HG02678 (cell line): ENCODE measurements around the gene KCNH5.

Experiments
- ATAC-seq: cut with Tn5 transposase; IDR thresholded peaks from one replicate; pipeline ENCODE4 v1.9.1; 2021; ENCODE audit warnings: mild to moderate bottlenecking, moderate library complexity; ENCODE audit not compliant: unreplicated experiment

The KCNH5 gene, protein sequence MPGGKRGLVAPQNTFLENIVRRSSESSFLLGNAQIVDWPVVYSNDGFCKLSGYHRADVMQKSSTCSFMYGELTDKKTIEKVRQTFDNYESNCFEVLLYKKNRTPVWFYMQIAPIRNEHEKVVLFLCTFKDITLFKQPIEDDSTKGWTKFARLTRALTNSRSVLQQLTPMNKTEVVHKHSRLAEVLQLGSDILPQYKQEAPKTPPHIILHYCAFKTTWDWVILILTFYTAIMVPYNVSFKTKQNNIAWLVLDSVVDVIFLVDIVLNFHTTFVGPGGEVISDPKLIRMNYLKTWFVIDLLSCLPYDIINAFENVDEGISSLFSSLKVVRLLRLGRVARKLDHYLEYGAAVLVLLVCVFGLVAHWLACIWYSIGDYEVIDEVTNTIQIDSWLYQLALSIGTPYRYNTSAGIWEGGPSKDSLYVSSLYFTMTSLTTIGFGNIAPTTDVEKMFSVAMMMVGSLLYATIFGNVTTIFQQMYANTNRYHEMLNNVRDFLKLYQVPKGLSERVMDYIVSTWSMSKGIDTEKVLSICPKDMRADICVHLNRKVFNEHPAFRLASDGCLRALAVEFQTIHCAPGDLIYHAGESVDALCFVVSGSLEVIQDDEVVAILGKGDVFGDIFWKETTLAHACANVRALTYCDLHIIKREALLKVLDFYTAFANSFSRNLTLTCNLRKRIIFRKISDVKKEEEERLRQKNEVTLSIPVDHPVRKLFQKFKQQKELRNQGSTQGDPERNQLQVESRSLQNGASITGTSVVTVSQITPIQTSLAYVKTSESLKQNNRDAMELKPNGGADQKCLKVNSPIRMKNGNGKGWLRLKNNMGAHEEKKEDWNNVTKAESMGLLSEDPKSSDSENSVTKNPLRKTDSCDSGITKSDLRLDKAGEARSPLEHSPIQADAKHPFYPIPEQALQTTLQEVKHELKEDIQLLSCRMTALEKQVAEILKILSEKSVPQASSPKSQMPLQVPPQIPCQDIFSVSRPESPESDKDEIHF

DNA sequence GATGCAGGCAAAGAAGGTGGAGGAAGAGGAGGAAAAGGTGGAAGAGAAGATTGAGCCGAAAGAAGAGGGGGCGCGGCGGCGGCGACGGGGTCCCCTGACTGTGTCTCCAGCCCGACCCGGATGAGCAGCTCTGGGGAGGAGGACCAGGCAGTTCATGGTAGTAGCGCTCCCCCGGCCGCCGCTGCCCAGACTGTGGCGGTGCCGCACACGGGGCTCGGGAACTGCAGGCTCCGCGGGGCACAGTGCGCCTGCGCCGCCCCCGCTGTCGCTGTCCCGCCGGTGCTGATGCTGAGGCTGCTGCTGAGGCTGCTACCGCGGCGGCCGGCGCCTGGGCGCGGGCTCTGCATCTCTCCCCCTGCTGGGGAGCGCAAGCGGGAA is at the start of gene KCNH5:
KCNH5 (minus strand) TSS at position 225 of the 378 bp plus-strand sequence. CDS start 272 bp downstream, outside the sequence.
- ATAC-seq = no peak

DNA sequence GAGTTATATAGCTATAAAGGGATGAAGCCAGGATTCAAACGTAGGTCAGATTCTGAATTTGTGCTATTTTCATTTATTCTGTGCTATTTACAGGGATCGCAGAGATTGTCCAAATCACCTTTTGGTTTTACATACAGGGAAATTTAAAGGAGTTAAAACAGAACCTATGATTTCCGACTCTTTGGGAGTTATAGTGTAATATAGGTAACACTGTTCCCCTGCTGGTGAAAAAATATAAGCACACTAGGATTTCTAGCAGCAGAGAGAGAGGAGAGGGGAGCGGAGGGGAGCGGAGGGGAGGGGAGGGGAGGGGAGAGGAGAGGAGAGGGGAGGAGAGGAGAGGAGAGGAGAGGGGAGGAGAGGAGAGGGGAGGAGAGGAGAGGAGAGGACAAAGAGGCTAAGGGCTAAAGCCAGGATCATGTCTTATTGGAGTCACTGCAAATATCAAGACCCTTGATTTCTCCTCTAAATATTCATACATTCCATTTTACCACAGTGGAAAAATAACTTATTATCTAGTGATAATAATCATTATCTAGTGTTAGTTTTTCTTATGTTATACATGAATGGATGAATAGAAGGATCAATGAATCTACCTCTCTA is 46.2 kb upstream of the KCNH5 start:
- no peak for ATAC-seq

DNA sequence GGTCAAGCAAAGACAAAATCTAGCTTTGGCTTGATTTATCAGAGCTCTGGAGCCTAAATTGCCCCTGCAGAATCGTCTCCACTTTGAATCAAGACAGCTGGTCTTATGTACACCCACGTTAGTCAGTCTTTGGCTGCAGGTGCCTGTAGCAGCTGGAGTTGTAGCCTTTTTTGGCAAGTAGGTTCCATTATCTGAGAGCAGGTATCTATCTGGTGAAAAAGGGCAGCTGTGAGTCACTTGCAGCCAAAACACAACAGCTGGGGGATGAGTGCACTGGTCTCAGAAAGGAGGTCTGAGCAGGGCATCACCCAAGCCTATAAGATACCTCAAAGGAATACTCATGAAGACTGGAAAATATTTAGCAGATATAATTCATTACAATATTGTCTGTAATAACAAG is 43.6 kb upstream of the KCNH5 start:
- ATAC-seq = no peak

DNA sequence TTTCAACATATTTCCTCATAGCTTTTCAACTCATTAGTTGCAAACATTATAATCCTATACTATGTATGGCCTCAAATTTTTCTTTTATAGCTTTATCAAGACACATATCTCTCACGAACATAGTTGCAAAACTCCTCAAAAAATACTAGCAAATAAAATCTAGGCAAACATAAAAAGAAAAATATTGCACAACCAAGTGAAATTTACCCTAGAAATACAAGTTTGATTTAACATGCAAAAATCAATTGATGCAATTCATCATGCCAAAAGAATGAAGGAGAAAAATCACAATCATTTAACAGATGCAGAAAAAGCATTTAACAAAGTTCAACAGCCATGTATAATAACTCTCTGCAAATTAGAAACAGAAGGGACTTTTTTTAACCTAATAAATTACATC is 33.3 kb upstream of the KCNH5 start:
- no peak for ATAC-seq

DNA sequence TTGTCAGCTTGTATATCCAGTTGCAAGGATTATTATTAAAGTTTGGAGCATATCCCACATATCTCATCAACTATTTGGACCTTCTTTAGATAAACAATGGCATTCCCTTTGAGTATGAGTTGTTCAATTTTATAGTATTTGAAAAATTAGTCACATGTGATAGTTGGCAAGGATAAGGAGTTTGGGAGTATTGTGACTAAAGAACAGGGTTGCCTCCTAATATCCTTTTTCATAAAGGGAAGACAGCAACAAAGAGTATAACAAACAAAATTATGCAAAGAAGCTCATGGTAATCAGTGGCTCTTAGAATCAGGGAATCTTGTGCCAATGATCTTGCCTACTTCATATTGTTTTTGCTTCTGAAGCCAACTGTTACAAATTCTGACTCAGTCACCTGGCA is 31.2 kb upstream of the KCNH5 start:
- ATAC-seq = no peak

DNA sequence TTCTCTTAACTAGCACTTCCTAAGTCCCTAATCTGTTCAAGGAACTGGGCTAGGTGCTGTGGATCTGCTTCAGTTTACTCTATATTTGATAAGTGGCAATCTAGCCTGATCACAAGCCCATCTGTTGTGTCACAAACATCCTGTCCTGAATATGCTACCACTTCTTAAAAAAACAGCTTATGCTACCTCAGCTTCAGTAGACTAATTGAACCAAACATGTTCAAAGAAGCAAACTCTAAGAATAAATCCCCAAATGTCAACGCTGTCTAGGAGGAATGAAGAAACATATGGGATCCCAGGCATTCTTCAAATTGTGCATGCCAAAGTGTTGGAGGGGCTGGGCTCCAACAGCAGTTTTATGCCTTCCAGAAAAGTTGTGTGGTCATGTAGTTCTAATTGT is 10.4 kb upstream of the KCNH5 start:
- ATAC-seq = no peak

DNA sequence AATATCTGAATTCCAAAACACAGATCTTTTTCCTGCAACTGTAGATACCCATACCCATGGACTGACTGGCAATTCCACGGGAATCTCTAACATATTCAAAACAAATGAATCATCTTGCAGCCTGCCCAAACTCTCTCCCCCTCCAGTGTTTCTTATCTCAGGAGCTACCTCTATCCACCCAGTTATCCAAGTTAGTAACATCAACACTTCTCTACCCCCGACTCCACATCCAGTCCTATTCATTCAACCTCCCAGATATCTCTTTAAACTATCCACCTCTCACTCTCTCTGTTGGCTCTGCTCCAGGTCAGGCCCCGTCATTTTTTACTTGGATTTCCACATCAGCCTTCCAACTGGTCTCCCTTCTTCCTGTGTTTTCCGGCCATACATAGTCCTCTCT is 6.7 kb upstream of the KCNH5 start:
- ATAC-seq = no peak

DNA sequence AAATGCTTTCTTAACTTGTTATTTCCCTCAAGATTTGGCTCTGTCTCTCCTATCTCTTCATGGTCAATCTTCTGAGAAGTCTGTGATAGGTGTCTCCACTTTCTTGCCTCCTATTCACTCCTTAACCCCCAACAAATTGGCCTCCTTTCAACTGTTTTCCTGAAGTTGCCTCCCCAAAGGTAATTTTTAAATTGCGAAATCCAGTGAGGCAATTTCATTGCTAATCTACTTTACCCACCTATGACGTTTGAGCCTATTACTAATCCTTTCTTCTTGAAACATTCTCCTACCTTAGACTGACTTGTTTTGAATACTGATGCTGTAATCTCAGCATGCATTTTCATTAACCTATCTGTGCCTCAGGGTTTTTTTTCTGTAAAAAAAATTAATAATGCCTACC is 6.0 kb upstream of the KCNH5 start:
- ATAC-seq = no peak

DNA sequence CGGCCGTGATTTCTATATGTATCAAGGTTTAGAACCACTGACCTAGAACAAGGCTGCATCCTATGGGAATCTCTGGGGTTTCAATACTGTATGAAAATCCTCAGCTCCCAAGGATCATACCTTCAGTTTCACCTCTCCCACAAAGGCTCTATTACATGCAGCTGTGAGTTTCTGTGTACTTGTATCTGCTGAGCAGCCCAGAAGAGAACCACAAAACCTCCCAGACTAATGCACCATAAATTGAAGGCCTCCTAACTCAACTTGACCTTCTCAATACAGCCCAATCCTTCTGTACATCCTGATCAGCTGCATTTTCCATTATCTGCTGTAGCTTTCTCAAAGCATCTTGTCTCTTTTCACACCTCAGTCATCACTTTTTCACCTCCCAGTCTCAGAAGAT is 5.4 kb upstream of the KCNH5 start:
- no peak for ATAC-seq

DNA sequence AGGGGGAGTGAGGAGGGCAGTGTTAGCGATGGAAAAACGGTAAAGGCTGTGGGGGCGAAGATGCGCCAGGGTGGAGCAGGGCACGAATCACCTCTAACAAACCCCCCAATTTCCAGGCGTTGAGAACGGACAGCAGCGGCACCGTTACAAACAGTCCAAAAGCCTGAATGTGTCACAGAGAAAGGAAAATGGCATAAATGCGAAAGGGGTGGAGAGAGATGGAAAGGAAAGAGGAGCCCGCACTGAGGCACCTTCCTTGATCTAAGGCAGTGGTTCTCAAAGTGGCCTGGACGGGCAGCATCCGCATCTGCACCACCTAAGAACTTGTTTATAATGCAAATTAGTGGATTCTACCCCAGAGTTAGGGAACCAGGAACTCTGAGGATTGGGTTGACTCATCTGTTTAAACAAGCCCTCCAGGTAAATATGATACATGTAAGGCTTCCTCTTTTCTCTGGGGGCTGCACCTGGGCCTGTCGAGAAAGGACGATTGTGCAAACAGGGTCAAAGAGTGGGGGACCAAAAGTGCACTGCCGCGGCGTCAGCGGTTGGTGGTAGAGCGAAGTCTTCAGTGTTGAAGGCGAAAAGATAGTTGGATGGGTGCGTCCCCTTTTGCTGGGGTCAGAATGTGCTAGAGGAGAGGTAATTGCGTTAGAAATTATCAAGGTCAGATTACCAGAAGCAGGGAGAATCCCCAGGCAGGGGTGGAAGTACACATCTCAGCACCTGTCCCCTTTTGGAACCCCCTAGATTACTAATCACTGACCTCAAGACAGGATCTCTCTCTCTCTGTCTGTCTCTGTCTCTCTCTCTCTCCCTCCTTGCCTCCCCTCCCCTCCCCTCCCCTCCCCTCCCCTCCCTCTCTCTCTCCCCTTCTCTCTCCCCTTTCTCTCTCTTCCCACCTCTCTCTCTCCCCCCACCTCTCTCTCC is 1.3 kb upstream of the KCNH5 start:
- ATAC-seq = no peak

DNA sequence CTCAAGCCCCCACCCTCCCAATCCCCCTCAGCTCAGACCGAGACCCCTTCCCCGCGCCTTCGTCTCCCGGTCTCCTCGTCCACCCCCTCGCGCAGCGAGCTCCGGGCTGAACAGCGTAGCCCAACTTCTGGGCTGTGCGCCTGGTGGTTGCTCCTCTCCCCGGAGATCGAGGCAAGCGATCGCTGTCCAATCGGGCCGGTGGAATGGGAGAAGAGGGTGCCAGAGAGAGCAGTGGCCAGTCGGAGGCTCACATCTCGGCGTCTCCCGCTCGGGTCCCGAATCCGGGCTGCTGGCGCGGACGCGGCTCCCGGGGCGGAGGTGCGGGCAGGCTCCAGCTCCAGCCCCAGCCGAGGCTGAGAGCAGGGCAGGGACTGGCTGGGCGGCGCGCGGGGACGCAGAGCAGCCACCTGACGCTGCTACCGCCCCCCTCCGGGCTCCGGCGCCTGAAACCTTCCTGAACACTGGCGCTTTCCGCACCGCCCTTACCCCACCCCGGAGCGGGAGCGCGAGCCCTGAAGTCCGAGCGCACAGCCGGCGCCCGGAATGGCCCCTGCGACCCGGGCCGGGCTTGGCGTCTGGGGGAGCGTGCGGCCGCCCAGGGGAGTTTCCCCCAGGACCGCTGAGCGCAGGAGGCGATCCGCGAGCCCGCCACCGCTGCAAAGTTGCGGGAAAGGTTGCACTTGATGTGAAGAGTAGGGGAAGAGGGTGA is 508 bp upstream of the KCNH5 start:
- no peak for ATAC-seq

DNA sequence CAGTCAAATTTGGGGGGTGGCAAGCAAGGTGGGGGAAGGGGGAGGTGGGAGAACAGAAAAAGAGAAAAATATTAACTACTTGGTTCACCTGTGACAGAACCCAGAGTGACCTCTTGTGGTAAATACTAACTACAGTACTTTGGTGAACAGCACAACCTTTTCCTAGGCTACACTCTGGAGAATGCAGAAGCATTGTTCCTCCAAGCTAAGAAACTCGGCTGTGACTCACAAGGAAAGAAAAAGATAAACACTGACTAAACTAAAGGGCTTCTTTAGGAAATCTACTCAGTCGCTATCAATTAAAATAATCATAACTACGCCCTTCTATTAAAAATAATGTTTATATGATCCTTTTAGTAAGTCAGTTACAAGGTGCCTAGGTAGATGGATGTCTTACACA is 5.4 kb downstream of the KCNH5 start:
- ATAC-seq = no peak

DNA sequence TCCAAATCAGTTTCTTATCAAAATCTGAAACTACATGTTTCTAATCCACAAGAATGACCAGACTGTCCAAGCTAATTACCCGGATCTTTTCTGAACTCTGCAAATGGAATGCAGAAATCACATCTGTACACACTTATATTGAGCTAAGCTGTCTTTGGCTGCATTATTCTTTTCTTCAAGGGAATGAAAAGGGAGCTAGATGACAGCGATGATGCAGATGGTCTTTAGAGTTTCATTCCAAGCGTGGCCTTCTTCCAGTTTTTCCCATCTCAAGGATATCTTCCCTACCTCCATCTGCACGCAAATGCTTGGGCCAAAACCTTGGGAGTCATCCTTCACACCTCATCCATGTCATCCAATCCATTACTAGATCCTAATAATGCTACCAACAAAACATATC is 12.6 kb downstream of the KCNH5 start:
- no peak for ATAC-seq

DNA sequence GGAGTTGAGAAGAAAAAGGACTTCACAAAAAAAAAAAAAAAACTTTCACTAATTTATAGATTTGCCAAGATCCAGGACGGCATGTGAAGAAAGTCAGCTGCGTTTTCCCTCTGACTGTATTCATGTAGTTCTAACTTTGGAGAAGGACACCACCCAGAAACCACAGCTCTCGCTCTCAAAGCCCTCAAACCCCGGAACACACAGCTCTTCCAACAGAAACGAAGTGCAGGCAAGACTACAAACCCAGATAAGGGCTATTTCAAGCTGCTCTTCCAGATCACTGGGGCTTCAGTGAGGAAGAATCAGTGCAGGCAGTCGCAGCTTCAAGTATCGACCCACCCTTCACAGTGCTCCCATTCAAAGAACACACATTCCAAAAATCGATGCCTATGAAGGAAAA is 13.2 kb downstream of the KCNH5 start:
- ATAC-seq = no peak

DNA sequence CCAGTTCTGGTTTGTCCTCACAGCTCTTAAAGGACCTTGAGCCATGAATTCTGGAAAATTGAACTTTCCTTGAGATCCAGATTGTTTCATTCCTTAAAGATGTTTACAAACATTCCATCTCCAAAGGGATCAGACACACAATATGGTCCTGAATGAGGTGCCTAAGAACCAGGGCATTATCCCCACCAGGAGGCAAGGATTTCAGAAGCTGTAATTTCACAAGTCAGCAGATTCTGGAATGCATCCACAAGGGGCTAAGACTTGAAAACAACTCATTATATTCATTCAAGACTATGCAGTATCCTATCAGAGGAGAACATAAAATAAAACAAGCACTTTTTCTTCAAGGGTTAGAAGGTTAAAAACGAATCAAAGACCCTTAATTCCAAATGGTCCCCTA is 15.1 kb downstream of the KCNH5 start:
- ATAC-seq = no peak

DNA sequence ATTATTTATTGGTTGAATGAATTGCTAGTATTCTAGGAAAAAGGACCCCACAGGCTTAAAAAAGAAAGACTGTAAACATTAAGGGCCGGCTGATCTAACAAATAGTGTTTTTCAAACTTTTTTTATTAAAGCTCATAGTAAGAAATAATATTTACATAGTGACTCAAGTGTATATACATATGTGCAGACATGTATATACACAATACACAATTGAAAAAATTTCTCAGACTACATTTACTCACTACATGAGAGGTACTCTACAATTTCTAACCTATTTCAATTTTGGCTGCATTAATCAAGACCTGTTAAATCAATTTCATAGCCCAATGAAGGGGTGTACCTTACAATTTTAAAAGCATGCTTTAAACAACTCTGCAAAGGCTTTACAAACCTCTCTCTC is 17.5 kb downstream of the KCNH5 start:
- ATAC-seq = no peak

DNA sequence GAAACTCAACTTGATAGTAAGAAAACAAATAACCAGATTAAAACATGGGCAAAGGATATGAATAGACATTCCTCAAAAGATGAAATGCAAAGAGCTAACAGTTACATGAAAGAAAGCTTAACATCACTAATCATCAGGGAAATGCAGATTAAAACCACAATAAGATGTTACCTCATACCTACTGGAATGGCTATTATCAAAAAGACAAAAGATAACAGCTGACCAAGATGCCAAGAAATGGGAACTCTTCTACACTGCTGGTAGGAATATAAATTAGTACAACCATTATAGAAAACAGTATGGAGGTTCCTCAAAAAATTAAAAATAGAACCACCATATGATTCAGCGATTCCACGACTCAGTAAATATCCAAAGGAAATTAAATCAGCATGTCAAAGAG is 18.8 kb downstream of the KCNH5 start:
- no peak for ATAC-seq

DNA sequence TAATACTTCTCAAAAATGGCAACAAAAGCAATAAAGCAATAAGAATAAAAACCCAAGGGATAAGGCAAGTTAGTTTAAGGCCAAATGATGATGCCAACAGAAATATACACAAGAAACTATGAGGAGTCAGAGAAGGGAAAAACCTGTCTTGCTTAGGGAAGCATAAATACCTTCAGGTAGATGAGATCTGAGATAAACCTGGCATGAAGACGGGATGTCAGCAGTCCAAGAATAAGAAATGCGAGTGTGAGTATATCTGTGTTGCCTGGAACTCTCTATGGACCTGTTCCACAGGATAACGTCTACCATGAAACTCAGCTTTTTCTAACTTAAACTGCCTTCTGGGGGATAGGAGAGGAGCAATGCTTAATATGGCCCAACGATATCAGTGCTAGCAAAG is 30.6 kb downstream of the KCNH5 start:
- no peak for ATAC-seq

DNA sequence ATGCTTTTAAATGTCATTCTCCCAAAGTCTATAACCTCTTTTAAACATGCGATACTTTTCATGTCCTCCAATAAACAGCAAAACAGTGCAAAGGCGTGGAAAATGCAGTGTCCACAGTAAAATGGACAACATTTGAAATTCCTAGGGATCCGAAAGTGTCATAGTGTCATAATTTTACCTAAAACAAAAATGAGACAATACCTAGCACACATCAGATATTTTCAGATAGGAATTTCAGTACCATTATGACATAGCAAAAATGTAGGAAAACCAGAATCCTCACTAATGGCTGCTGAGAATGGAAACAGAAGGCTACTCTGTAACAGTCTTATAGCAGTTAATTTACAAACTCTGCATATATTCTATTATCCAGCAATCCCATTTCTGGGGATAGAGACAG is 33.1 kb downstream of the KCNH5 start:
- ATAC-seq = no peak

DNA sequence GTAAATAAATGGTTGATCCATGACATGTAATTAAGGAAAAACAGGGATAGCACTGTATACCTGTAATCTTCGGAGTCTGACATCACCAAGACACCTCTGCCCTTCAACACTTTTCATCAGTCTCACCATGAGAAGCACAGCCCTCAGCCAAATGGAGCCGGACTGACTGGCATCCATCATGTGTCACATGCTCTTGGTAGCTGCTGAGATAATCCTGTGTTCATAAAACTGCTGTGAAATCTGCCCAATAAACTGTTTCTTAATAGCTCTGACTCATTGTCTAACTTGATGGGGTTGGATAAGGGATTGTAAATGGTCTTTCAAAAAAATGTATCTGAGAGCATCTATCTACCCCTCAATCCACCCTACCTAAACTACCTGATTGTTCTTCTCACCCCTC is 33.6 kb downstream of the KCNH5 start:
- ATAC-seq = no peak
